Rectal smooth muscle tissue (tissue), 1 donor: ENCODE measurements around the gene NR2C2AP.

ENCODE experiments used
- H3K27ac ChIP-seq: one replicate; pipeline ENCODE4 v1.7.0; 2013; ENCODE audit warnings: low read depth, low read length, inconsistent platforms
- H3K27me3 ChIP-seq: one replicate; pipeline ENCODE4 v1.7.0; 2013; ENCODE audit warnings: low read length; ENCODE audit not compliant: control insufficient read depth, insufficient read depth
- H3K36me3 ChIP-seq: one replicate; pipeline ENCODE4 v1.7.0; 2013; ENCODE audit warnings: low read length; ENCODE audit not compliant: control insufficient read depth, insufficient read depth
- H3K4me1 ChIP-seq: one replicate; pipeline ENCODE4 v1.7.0; 2013; ENCODE audit warnings: low read length; ENCODE audit not compliant: control insufficient read depth, insufficient read depth
- H3K4me3 ChIP-seq: one replicate; pipeline ENCODE4 v1.7.0; 2013; ENCODE audit warnings: low read length
- H3K9ac ChIP-seq: one replicate; pipeline ENCODE4 v1.7.0; 2013; ENCODE audit warnings: low read length

NR2C2AP gene

DNA sequence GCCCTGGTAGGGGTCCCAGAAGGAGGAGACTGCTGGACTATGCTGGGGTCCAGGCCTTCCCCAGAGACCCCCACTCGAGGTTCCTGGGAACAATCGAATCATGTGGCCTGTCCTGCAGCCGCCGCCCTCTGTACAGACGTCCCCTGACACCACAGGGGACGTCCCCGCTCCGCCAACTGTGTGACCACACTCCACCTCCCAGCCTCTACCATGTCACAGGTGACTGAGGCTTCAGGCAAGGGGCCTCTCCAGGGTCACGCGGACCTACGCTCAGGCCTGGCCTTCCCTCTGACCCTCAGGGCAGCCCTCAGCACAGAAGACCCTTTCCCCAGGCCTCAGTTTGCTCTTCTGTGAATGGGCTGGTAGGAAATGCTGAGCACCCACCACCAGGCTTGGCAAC is 51.8 kb downstream of the NR2C2AP start:
- Histone ChIP-seq H3K27me3 (no peaks in the 10 kb centered on the region), H3K4me3 (no peak overlapping the region), H3K4me1 (no peaks in the 10 kb centered on the region), H3K36me3 (peaks cover 2% of the 10 kb centered on the region), H3K9ac (no peak overlapping the region), H3K27ac (no peak overlapping the region)
